ENCODE data around the gene TUNAR. TPM values are rescaled to one million over a fixed set of nuclear protein-coding genes. Genes with fewer than 3 reads are reported as not detected.

TUNAR gene
- total and polyA plus RNA-seq, 12 donors, result 0.06 TPM; not detected in 11

DNA sequence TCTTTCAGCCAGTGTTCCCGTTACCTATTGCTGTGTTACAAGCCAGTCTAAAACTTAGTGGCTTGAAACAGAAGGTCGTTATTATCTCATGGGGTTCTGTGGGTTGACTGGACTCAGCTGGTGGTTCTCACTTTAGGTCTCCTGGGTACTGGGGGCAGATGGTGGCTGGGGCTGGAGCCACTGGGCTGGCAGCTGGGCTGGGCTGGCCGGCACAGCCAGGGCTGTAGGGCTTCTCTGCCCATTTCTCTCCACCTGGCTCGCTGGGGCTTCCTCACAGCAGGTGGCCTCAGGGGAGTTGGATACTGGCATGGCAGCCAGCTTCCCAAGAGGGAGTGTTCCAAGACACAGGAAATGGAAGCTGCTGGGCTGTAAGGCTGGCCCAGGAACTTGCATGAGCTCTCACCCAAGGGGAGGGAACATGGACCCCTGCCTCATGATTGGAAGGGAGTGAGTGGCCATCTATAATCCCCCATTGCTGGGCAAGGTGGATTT, 27.0 kb downstream of the TUNAR start:
- Histone ChIP-seq H3K4me1 (replicated peaks in 1 of 2) (no peaks in the 10 kb centered on the region), H3K4me3 (no peak overlapping the region), H3K36me3 (replicated peaks in 1 of 2) (no peaks in the 10 kb centered on the region), H3K9me3 (replicated peaks in 1 of 3) (no peaks in the 10 kb centered on the region), H3K27ac (no peak overlapping the region), H3K27me3 (no peaks in the 10 kb centered on the region)
- intact Hi-C loops (cut with DNase I), result no loop called here
- DNase-seq, result no peak
- WGBS, 4 donors, result 77 to 87% (median 82%) methylated on average over 2 to 4 of the region's 4 CpGs
- TF ChIP-seq POLR2A (IDR thresholded peaks at IDR 0.05), result no peak
- TF ChIP-seq, protein P1, sequence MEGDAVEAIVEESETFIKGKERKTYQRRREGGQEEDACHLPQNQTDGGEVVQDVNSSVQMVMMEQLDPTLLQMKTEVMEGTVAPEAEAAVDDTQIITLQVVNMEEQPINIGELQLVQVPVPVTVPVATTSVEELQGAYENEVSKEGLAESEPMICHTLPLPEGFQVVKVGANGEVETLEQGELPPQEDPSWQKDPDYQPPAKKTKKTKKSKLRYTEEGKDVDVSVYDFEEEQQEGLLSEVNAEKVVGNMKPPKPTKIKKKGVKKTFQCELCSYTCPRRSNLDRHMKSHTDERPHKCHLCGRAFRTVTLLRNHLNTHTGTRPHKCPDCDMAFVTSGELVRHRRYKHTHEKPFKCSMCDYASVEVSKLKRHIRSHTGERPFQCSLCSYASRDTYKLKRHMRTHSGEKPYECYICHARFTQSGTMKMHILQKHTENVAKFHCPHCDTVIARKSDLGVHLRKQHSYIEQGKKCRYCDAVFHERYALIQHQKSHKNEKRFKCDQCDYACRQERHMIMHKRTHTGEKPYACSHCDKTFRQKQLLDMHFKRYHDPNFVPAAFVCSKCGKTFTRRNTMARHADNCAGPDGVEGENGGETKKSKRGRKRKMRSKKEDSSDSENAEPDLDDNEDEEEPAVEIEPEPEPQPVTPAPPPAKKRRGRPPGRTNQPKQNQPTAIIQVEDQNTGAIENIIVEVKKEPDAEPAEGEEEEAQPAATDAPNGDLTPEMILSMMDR (IDR thresholded peaks at IDR 0.05), result no peak

GRCh38 chr14:95906591-95906990, 30.0 kb downstream of the TUNAR start:
- no peaks in the 10 kb centered on the region for H3K4me1 ChIP-seq (replicated peaks in 1 of 2)

GRCh38 chr14:95910628-95911027, 34.0 kb downstream of the TUNAR start:
- no peak overlapping the region for H3K4me3 ChIP-seq
- H3K36me3 ChIP-seq (replicated peaks in 1 of 2), result no peaks in the 10 kb centered on the region
- H3K27ac ChIP-seq, result no peak overlapping the region
- H3K9me3 ChIP-seq (replicated peaks in 1 of 3), result no peaks in the 10 kb centered on the region
- TF ChIP-seq, protein P1 (IDR thresholded peaks at IDR 0.05), result no peak
- no peak for TF ChIP-seq POLR2A (IDR thresholded peaks at IDR 0.05)
- no peaks in the 10 kb centered on the region for H3K27me3 ChIP-seq
- no peaks in the 10 kb centered on the region for H3K4me1 ChIP-seq (replicated peaks in 1 of 2)
- intact Hi-C loops (cut with DNase I), result no loop called here
- 50 to 70% (median 55%) methylated on average over 4 of the region's 4 CpGs for WGBS, 4 donors
- no peak for DNase-seq

More at GRCh38 chr14:95906591-95906990, 30.0 kb downstream of the TUNAR start:
- intact Hi-C loops (cut with DNase I), result no loop called here
- no peaks in the 10 kb centered on the region for H3K27me3 ChIP-seq
- TF ChIP-seq POLR2A (IDR thresholded peaks at IDR 0.05), result no peak
- TF ChIP-seq, protein P1 (IDR thresholded peaks at IDR 0.05), result no peak
- H3K36me3 ChIP-seq (replicated peaks in 1 of 2), result no peaks in the 10 kb centered on the region
- H3K4me3 ChIP-seq, result no peak overlapping the region
- no peak for DNase-seq
- no peak overlapping the region for H3K27ac ChIP-seq
- 78 to 86% (median 84%) methylated on average over 4 of the region's 4 CpGs for WGBS, 4 donors
- H3K9me3 ChIP-seq (replicated peaks in 1 of 3), result no peaks in the 10 kb centered on the region

DNA sequence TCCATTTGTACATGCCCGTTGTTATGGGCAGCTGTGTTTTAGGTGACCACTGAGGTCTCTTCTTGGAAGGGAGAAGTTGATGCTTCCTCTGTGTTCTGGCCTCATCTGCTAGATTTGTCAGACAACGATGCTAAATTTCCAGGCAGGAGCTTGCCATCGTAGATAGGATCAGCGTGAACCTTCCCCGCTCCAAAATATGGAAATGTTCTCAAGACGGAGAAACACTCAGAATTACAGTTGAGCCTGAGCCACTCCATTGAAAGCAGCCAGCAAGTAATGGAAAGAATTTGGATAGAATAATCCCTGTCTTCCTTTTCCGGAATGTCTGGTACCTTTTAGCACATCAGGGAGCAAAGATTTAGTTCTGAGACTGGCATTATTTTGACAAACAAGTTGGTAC, 34.8 kb downstream of the TUNAR start:
- H3K27me3 ChIP-seq, result no peaks in the 10 kb centered on the region
- H3K4me3 ChIP-seq, result no peak overlapping the region
- no peak for TF ChIP-seq POLR2A (IDR thresholded peaks at IDR 0.05)
- TF ChIP-seq, protein P1 (IDR thresholded peaks at IDR 0.05), result no peak
- no peaks in the 10 kb centered on the region for H3K9me3 ChIP-seq (replicated peaks in 1 of 3)
- no peak overlapping the region for H3K27ac ChIP-seq
- WGBS, 4 donors, result 81 to 89% (median 87%) methylated on average over 6 to 7 of the region's 7 CpGs
- intact Hi-C loops (cut with DNase I), result no loop called here
- no peak for DNase-seq
- no peaks in the 10 kb centered on the region for H3K36me3 ChIP-seq (replicated peaks in 1 of 2)
- H3K4me1 ChIP-seq (replicated peaks in 1 of 2), result no peaks in the 10 kb centered on the region

Measured in adrenal gland (tissue), 12 donors.